ENCODE results near the gene RSU1.

GRCh38 chr10:16799621-16800020 lies 17.6 kb downstream of the RSU1 start:
- TF ChIP-seq POLR2AphosphoS5 (IDR thresholded peaks at IDR 0.05; ENCODE audit: low read depth, low read length): no peak
- TF ChIP-seq EGR1 (IDR thresholded peaks at IDR 0.05; ENCODE audit: low read depth): no peak
- no peak for TF ChIP-seq CTCF (IDR thresholded peaks at IDR 0.05 in 2 of 3, conservative IDR thresholded peaks at IDR 0.05 in 1 of 3; ENCODE audit: borderline replicate concordance in 1 of 3, insufficient read depth in 1 of 3, low read depth in 2 of 3, low read length in 2 of 3)
- TF ChIP-seq POLR2A (IDR thresholded peaks at IDR 0.05; ENCODE audit: borderline replicate concordance, extremely low read depth, insufficient read depth, insufficient read length): no peak
- no peak for TF ChIP-seq ELF1 (IDR thresholded peaks at IDR 0.05; ENCODE audit: borderline replicate concordance, low read depth)
